Left ventricle myocardium inferior (tissue), 1 donor: Measurements from ENCODE around the gene ZNF383. TPM values are rescaled to one million over a fixed set of nuclear protein-coding genes. Genes with fewer than 3 reads are reported as not detected.

Experiments used
- DNase-seq: peaks from one replicate; pipeline ENCODE4 v3.0.0-alpha.2; 2020
- H3K27ac ChIP-seq: fragments of 200-600 bp; replicated peaks from 2 replicates; pipeline ENCODE4 v1.8.0; 2021
- H3K27me3 ChIP-seq: fragments of 200-600 bp; 2 replicates; pipeline ENCODE4 v1.8.0; 2021; ENCODE audit warnings: low read depth
- H3K36me3 ChIP-seq: fragments of 200-600 bp; 2 replicates; pipeline ENCODE4 v1.8.0; 2021
- H3K4me1 ChIP-seq: fragments of 200-600 bp; 2 replicates; pipeline ENCODE4 v1.8.0; 2021
- H3K4me3 ChIP-seq: fragments of 200-600 bp; 2 replicates; pipeline ENCODE4 v1.8.0; 2021; ENCODE audit warnings: mild to moderate bottlenecking, moderate library complexity
- H3K9me3 ChIP-seq: fragments of 200-600 bp; replicated peaks from 2 replicates; pipeline ENCODE4 v1.8.0; 2021
- intact Hi-C: fragments of 100-400 bp; cut with micrococcal nuclease; formaldehyde crosslinking; loops from one replicate; pipeline ENCODE4 v1.11.0; 2022
- total RNA-seq: library from RNA; stranded (reverse); fragmentation: NEBNext Ultra II Directional; extraction: Animal tissue kit (Norgen Biotek cat#: 25700); gene quantifications from one replicate; pipeline ENCODE4 v1.2.1, GENCODE V29; 2021
- TF ChIP-seq, protein P1 (sequence below): fragments of 200-600 bp; IDR thresholded peaks from 2 replicates; pipeline ENCODE4 v1.8.0; 2021; ENCODE audit warnings: antibody characterized with exemption, mild to moderate bottlenecking, borderline replicate concordance
- donor health status: DM: no; HTN: yes; CAD: no; lungs with severe emphysema.

The ZNF383 gene
- total RNA-seq, 1 donor from 2014 or later, result 8.9 TPM

DNA sequence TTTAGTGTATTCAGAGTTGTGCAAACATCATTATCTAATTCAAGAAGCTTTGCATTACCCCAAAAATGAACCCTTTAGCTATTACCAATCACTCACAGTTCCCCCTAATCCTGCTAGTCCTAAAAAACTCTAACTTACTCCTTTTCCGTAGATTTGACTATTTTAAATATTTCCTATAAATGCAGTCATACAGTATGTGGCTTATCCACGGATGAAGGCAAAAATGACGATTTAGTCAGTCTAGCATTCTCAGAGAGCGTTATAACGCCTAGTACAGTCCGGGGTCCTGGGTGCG, 587 bp upstream of the ZNF383 start:
- no peak for DNase-seq
- peaks cover 24% of the 10 kb centered on the region for H3K36me3 ChIP-seq
- H3K4me1 ChIP-seq, result peaks cover 35% of the 10 kb centered on the region
- intact Hi-C loops, result no loop called here
- no peaks in the 10 kb centered on the region for H3K9me3 ChIP-seq
- no peaks in the 10 kb centered on the region for H3K27me3 ChIP-seq
- peak overlapping the region; percentile 83 for H3K4me3 ChIP-seq
- TF ChIP-seq, protein P1, sequence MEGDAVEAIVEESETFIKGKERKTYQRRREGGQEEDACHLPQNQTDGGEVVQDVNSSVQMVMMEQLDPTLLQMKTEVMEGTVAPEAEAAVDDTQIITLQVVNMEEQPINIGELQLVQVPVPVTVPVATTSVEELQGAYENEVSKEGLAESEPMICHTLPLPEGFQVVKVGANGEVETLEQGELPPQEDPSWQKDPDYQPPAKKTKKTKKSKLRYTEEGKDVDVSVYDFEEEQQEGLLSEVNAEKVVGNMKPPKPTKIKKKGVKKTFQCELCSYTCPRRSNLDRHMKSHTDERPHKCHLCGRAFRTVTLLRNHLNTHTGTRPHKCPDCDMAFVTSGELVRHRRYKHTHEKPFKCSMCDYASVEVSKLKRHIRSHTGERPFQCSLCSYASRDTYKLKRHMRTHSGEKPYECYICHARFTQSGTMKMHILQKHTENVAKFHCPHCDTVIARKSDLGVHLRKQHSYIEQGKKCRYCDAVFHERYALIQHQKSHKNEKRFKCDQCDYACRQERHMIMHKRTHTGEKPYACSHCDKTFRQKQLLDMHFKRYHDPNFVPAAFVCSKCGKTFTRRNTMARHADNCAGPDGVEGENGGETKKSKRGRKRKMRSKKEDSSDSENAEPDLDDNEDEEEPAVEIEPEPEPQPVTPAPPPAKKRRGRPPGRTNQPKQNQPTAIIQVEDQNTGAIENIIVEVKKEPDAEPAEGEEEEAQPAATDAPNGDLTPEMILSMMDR, result no peak
- H3K27ac ChIP-seq, result peak overlapping the region; percentile 97

DNA sequence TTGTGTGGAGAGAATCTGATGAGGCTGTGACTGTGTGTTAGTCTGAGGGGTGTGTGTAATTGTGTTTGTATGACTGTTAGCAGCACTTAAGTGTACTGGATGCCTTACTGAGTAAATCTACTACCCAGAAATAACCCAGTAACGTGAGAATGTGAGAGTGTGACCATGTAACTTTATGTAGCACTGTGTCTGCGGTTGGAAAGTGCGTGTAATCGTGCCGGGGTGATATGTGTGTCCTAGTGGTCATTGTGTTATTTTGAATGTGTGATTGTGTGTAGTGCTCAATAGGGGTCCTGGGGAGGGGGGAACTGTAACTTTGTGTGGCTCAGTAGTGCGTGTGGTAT, 550 bp downstream of the ZNF383 start:
- H3K9me3 ChIP-seq, result peaks cover 4% of the 10 kb centered on the region
- H3K27ac ChIP-seq, result peak overlapping the region; percentile 97
- DNase-seq, result no peak
- H3K27me3 ChIP-seq, result no peaks in the 10 kb centered on the region
- H3K4me3 ChIP-seq, result peak overlapping the region; percentile 83
- H3K36me3 ChIP-seq, result peaks cover 33% of the 10 kb centered on the region
- H3K4me1 ChIP-seq, result peaks cover 35% of the 10 kb centered on the region
- TF ChIP-seq, protein P1, result no peak
- intact Hi-C loops, result no loop called here

DNA sequence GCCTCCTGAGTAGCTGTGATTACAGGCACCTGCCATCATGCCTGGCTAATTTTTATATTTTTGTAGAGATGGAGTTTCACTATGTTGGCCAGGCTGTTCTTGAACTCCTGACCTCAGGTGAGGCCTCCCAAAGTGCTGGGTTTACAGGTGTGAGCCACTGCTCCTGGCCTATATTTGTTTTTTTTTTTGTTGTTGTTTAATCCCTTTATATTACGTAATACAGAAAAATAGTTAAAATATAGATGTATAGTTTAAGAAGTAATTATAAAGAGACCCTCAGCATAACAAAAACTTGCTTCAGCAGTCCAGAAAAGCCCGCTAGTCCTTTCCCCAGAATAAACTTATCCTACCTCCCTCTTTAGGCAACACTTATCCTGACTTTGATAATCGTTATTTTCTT, 2.4 kb downstream of the ZNF383 start:
- Histone ChIP-seq H3K4me3 (no peak overlapping the region), H3K4me1 (peaks cover 35% of the 10 kb centered on the region), H3K9me3 (peaks cover 13% of the 10 kb centered on the region), H3K27me3 (no peaks in the 10 kb centered on the region), H3K27ac (no peak overlapping the region), H3K36me3 (peaks cover 50% of the 10 kb centered on the region)
- TF ChIP-seq, protein P1, result no peak
- no peak for DNase-seq
- intact Hi-C loops, result no loop called here

DNA sequence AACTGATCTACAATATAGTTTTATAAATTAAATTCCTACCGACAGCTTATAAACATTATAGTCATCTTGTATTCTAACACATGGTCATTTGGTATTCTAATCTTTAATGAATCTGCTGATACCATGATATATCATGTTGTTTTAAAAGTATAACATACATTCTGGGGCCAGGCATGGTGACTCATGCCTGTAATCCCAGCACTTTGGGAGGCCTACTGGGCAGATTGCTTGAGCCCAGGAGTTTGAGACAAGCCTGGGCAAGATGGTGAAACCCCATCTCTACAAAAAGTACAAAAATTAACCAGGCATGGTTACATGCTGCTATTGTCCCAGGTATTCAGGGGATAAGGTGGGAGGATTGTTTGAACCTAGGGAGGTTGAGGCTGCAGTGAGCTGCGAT, 3.1 kb downstream of the ZNF383 start:
- no peaks in the 10 kb centered on the region for H3K27me3 ChIP-seq
- peaks cover 17% of the 10 kb centered on the region for H3K9me3 ChIP-seq
- DNase-seq, result no peak
- TF ChIP-seq, protein P1, result no peak
- H3K4me1 ChIP-seq, result peaks cover 35% of the 10 kb centered on the region
- no peak overlapping the region for H3K4me3 ChIP-seq
- H3K27ac ChIP-seq, result no peak overlapping the region
- intact Hi-C loops, result no loop called here
- peaks cover 58% of the 10 kb centered on the region for H3K36me3 ChIP-seq

DNA sequence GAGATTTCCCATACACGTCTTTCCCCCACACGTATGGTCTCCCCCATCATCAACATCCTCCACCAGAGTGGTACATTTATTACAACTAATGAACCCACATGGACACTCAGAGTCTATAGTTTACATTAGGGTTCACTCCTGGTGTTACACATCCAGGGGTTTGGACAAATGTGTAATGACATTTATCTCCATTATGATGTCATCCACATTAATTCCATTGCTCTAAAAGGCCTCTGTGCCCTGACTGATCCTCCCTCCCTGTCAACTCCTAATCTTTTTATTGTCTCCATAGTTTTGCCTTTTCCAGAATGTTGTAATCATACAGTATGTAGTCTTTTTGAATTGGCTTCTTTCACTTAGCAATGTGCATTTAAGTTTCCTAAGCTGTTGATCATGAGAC, 8.2 kb downstream of the ZNF383 start:
- H3K4me3 ChIP-seq, result no peak overlapping the region
- no peak for DNase-seq
- peaks cover 48% of the 10 kb centered on the region for H3K9me3 ChIP-seq
- H3K4me1 ChIP-seq, result peaks cover under 1% of the 10 kb centered on the region
- peaks cover 91% of the 10 kb centered on the region for H3K36me3 ChIP-seq
- intact Hi-C loops, result no loop called here
- no peak overlapping the region for H3K27ac ChIP-seq
- no peaks in the 10 kb centered on the region for H3K27me3 ChIP-seq
- TF ChIP-seq, protein P1, result no peak

DNA sequence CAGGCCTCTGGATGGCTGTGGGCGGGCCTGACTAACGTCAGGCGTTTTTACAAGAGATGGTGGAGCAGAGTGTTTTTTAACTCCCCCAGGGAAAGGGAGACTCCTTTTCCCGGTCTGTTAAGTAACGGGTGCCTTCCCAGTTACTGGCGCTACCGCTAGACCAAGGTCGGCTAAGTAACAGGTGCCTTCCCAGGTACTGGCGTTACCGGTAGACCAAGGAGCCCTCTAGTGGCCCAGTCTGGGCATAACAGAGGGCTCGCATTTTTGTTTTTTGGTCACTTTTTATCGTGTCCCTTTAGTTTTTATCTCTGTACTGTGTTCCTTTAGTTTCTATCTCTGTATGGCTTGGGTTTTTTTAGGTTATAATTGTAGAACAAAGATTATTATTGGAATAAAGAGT, 10.0 kb downstream of the ZNF383 start:
- Histone ChIP-seq H3K9me3 (peaks cover 64% of the 10 kb centered on the region), H3K4me1 (no peaks in the 10 kb centered on the region), H3K4me3 (no peak overlapping the region), H3K27ac (no peak overlapping the region), H3K36me3 (peaks cover 96% of the 10 kb centered on the region), H3K27me3 (no peaks in the 10 kb centered on the region)
- DNase-seq, result no peak
- intact Hi-C loops, result no loop called here
- TF ChIP-seq, protein P1, result peak; percentile 69
